Measurements from ENCODE around the gene GSK3B. TPM values are rescaled to one million over a fixed set of nuclear protein-coding genes. Genes with fewer than 3 reads are reported as not detected.
"Not testable (repeated sequence)": the region's sequence is repeated elsewhere in the genome, so short reads cannot be mapped to it uniquely, and the experiment has no call there.

Gene GSK3B
- total RNA-seq, 2 experiments from 2014 or later, result 35.1 to 35.9 TPM

DNA sequence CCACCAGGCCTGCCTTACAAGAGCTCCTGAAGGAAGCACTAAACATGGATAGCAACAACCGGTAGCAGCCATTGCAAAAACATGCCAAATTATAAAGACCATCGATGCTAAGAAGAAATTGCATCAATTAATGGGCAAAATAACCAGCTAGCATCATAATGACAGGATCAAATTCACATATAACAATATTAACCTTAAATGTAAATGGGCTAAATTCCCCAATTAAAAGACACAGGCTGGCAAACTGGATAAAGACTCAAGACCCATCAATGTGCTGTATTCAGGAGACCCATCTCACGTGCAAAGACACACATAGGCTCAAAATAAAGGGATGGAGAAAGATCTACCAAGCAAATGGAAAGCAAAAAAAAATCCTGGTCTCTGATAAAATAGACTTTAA is 88.5 kb downstream of the GSK3B start:
- Mint-ChIP-seq H3K36me3 (peaks cover 37% of the 10 kb centered on the region), H3K9me3 (ENCODE audit: low read depth) (peaks cover 20% of the 10 kb centered on the region)
- DNase-seq, H3K4me3 Mint-ChIP-seq, H3K4me1 Mint-ChIP-seq, ATAC-seq, H3K27ac Mint-ChIP-seq, CTCF ChIA-PET, H3K27me3 Mint-ChIP-seq: not testable (repeated sequence)

DNA sequence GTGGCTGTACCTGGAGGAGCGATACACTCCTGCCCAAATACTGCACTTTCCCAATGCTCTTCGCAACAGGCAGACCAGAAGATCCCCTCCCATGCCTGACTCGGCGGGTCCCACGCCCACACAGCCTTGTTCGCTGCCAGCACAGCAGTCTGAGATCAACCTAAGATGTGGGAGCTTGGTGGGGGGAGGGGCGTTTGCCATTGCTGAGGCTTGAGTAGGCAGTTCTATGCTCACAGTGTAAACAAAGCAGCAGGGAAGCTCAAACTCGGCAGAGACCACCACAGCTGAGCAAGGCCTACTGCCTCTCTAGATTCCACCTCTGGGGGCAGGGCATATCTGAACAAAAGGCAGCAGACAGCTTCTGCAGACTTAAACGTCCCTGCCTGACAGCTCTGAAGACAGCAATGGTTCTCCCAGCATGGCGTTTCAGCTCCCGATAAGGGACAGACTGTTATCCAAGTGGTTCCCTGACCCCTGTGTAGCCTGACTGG is 90.2 kb downstream of the GSK3B start:
- H3K4me3 Mint-ChIP-seq, H3K4me1 Mint-ChIP-seq, H3K27me3 Mint-ChIP-seq, DNase-seq, CTCF ChIA-PET, ATAC-seq, H3K27ac Mint-ChIP-seq: not testable (repeated sequence)
- Mint-ChIP-seq H3K9me3 (ENCODE audit: low read depth) (peaks cover 22% of the 10 kb centered on the region), H3K36me3 (peaks cover 49% of the 10 kb centered on the region)

DNA sequence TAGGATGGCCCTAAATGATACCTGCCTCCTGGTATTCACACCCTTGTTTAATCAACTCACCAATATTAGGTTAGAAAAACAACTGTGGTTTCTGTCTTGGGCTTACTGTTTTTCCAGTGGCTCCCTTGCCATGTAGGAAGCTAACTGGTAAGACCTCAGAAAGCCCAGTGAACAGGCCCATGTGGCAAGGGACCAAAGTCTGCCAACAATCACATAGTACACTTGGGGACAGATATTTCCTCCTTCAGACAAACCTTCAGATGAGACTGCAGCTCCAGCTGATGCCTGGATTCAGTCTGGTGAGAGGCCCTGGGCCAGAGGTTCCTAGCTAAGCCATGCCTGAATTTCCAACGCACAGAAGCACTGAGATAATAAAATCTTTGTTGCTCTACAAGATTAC is 96.1 kb downstream of the GSK3B start:
- Mint-ChIP-seq H3K36me3 (peaks cover 43% of the 10 kb centered on the region), H3K4me3 (no peak overlapping the region), H3K9me3 (ENCODE audit: low read depth) (peaks cover 6% of the 10 kb centered on the region), H3K27me3 (no peaks in the 10 kb centered on the region), H3K4me1 (no peaks in the 10 kb centered on the region), H3K27ac (no peak overlapping the region)
- ATAC-seq (no peak), DNase-seq (no peak)
- CTCF ChIA-PET, result no interaction called here

- H3K4me3 Mint-ChIP-seq, result no peak overlapping the region
- peaks cover 26% of the 10 kb centered on the region for H3K36me3 Mint-ChIP-seq
- no peak for ATAC-seq
- H3K9me3 Mint-ChIP-seq (ENCODE audit: low read depth), result peaks cover 2% of the 10 kb centered on the region
- CTCF ChIA-PET, result no interaction called here
- no peak overlapping the region for H3K27ac Mint-ChIP-seq
- DNase-seq, result no peak
- H3K4me1 Mint-ChIP-seq, result no peaks in the 10 kb centered on the region
- H3K27me3 Mint-ChIP-seq, result no peaks in the 10 kb centered on the region
These were observed 103.4 kb downstream of the GSK3B start for GRCh38 chr3:119990888-119991287.

DNA sequence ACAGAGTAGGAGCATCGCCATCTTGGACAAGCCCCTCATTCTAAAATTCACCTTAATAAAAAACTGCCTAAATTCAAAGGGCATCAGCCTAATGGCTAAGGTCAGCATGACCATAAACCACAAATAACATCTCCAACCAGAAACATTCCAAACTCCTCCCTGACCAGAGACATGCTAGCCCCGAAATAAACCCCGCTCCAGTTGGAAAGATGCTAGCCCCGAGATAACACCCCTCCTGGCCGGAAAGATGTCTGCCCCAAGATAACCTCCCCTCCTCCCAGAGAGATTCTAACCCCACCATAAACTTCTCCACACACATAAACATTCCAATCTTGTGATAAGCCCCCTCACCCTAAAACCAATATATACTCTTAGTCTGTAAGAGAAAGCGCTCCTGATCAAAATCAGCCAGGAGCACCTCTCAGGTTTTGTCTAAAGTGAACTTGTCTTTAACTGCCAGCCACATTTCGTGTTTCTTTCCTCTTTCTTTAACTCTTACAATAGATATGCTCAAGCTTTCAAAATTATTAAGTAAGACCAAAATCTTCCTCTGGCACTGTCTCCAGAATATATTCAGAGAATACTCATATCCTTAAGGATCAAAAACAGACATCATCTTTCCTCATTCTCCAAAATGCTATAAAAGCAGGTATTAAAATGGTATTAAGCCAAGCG is 104.1 kb downstream of the GSK3B start:
- no peaks in the 10 kb centered on the region for H3K4me1 Mint-ChIP-seq
- DNase-seq (no peak), ATAC-seq (no peak)
- no peak overlapping the region for H3K4me3 Mint-ChIP-seq
- no peaks in the 10 kb centered on the region for H3K27me3 Mint-ChIP-seq
- CTCF ChIA-PET, result no interaction called here
- no peak overlapping the region for H3K27ac Mint-ChIP-seq
- peaks cover 33% of the 10 kb centered on the region for H3K36me3 Mint-ChIP-seq
- peaks cover 5% of the 10 kb centered on the region for H3K9me3 Mint-ChIP-seq (ENCODE audit: low read depth)

DNA sequence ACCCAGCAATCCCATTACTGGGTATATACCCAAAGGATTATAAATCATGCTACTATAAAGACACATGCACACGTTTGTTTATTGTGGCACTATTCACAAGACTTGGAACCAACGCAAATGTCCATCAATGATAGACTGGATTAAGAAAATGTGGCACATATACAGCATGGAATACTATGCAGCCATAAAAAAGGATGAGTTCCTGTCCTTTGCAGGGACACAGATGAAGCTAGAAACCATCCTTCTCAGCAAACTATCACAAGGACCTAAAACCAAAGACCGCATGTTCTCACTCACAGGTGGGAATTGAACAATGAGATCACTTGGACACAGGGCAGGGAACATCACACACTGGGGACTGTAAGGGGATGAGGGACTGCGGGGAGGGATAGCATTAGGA is 107.4 kb downstream of the GSK3B start:
- Mint-ChIP-seq H3K9me3 (ENCODE audit: low read depth) (peaks cover 16% of the 10 kb centered on the region), H3K36me3 (peaks cover 51% of the 10 kb centered on the region)
- H3K27me3 Mint-ChIP-seq, H3K27ac Mint-ChIP-seq, DNase-seq, ATAC-seq, H3K4me3 Mint-ChIP-seq, H3K4me1 Mint-ChIP-seq, CTCF ChIA-PET: not testable (repeated sequence)

DNA sequence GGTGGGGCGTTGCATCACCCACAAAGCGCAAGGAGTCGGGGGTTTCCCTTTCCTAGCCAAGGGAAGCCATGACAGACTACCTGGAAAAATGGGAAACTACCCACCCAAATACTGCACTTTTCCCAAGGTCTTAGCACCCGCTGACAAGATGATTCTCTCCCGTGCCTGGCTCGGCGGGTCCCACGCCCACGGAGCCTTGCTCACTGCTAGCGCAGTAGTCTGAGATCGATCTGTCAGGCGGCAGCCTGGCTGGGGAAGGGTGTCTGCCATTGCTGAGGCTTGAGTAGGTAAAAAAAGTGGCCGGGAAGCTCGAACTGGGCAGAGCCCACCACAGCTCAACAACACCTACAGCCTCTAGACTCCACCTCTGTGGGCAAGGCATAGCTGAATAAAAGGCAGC is 112.9 kb downstream of the GSK3B start:
- Mint-ChIP-seq H3K9me3 (ENCODE audit: low read depth) (peaks cover 13% of the 10 kb centered on the region), H3K27me3 (no peaks in the 10 kb centered on the region), H3K4me3 (no peak overlapping the region), H3K27ac (no peak overlapping the region), H3K4me1 (peaks cover under 1% of the 10 kb centered on the region), H3K36me3 (peaks cover 50% of the 10 kb centered on the region)
- ATAC-seq, result no peak
- no peak for DNase-seq
- CTCF ChIA-PET, result no interaction called here

DNA sequence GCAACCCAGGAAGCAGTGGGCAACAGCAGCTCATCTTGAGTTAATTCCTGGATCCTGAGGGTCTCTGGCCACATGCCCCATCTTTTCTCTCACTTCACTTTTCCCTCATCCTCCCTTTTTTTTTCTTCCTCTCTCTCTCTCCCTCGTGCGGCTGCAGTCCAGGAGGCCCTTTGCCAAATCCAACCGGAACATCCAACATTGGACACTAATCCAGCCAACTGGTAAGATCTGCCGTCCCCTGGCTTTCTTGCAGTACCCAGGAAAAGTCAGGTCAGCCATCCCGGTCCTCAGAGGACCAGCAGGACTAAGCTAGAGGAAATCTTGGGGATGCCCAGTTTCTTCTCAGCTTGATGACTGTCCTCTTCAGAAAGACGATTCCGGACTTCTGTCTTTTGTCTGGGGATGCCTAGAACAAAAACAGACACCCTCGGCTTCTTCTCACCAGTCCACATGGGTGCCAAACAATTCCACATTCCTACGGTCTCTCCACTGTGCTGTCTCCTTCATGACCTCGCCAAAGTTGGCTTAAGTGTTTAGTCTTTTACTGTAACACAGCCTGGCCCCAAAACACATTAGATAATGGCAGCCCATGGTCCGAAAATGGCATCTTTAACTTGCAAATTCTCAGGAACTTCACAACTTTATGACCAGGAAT is 115.6 kb downstream of the GSK3B start:
- DNase-seq (no peak), ATAC-seq (no peak)
- Mint-ChIP-seq H3K36me3 (peaks cover 28% of the 10 kb centered on the region), H3K27ac (no peak overlapping the region), H3K4me1 (peaks cover 4% of the 10 kb centered on the region), H3K27me3 (no peaks in the 10 kb centered on the region), H3K9me3 (ENCODE audit: low read depth) (peaks cover 2% of the 10 kb centered on the region), H3K4me3 (no peak overlapping the region)
- CTCF ChIA-PET, result no interaction called here

DNA sequence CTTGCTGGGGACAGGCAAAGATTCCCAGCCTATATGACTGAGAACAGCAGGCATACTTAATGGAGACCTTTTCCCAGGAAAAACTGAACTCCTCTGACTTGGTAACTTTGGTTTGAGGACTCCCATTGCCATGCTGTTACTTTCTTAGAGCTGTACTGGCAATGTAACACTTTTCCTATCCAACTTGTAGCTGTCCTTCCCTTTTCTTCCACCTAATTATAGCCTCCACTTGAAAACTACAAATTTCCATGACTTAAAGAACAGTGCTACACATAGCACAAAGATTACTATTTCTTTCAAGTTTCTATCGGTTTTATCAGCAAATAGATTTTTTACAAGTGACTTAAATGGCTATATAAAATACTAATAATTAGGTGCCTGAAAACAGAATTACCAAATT is 116.9 kb downstream of the GSK3B start:
- peaks cover 24% of the 10 kb centered on the region for H3K36me3 Mint-ChIP-seq
- CTCF ChIA-PET, result no interaction called here
- H3K4me1 Mint-ChIP-seq, result peaks cover 4% of the 10 kb centered on the region
- no peak overlapping the region for H3K27ac Mint-ChIP-seq
- no peak overlapping the region for H3K4me3 Mint-ChIP-seq
- DNase-seq (no peak), ATAC-seq (no peak)
- H3K27me3 Mint-ChIP-seq, result no peaks in the 10 kb centered on the region
- peaks cover 3% of the 10 kb centered on the region for H3K9me3 Mint-ChIP-seq (ENCODE audit: low read depth)

GRCh38 chr3:119976214-119976613 is 118.0 kb downstream of the GSK3B start:
- H3K27ac Mint-ChIP-seq, result no peak overlapping the region
- peaks cover 4% of the 10 kb centered on the region for H3K4me1 Mint-ChIP-seq
- H3K4me3 Mint-ChIP-seq, result no peak overlapping the region
- peaks cover 3% of the 10 kb centered on the region for H3K9me3 Mint-ChIP-seq (ENCODE audit: low read depth)
- no peak for ATAC-seq
- H3K27me3 Mint-ChIP-seq, result no peaks in the 10 kb centered on the region
- DNase-seq, result no peak
- H3K36me3 Mint-ChIP-seq, result peaks cover 24% of the 10 kb centered on the region
- CTCF ChIA-PET, result no interaction called here

GRCh38 chr3:119974656-119975055 is 119.6 kb downstream of the GSK3B start:
- no peak overlapping the region for H3K4me3 Mint-ChIP-seq
- CTCF ChIA-PET, result no interaction called here
- H3K36me3 Mint-ChIP-seq, result peaks cover 21% of the 10 kb centered on the region
- no peaks in the 10 kb centered on the region for H3K27me3 Mint-ChIP-seq
- no peak for DNase-seq
- H3K27ac Mint-ChIP-seq, result no peak overlapping the region
- H3K9me3 Mint-ChIP-seq (ENCODE audit: low read depth), result peaks cover 3% of the 10 kb centered on the region
- peaks cover 4% of the 10 kb centered on the region for H3K4me1 Mint-ChIP-seq
- no peak for ATAC-seq

DNA sequence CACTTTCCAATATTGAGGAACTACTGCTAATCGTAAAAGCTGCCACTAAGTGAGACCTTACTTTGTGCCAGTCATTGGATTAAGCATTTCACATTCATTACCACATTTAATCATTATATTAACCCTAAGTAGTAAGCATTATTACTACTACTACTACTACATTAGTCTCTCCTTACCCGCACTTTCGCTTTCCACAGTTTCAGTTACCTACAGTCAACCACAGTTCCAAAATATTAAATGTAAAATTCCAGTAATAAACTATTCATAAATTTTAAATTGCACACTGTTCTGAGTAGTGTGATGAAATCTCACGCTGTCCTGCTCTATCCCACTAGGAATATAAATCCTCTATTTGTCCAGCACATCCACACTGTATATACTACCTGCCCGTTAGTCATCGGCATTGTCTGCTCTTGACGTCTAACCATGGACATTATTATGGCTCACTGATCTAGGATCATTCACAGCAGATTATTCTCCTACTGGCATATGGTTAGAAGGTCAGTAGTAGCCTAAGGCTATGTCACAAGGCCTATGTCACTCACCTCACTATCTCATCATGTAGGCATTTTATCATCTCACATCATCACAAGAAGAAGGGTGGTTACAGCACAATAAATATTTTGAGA is 121.1 kb downstream of the GSK3B start:
- no peak overlapping the region for H3K27ac Mint-ChIP-seq
- H3K4me1 Mint-ChIP-seq, result peaks cover 4% of the 10 kb centered on the region
- peaks cover 3% of the 10 kb centered on the region for H3K9me3 Mint-ChIP-seq (ENCODE audit: low read depth)
- H3K36me3 Mint-ChIP-seq, result peaks cover 17% of the 10 kb centered on the region
- DNase-seq (no peak), ATAC-seq (no peak)
- no peak overlapping the region for H3K4me3 Mint-ChIP-seq
- H3K27me3 Mint-ChIP-seq, result no peaks in the 10 kb centered on the region
- CTCF ChIA-PET, result no interaction called here

DNA sequence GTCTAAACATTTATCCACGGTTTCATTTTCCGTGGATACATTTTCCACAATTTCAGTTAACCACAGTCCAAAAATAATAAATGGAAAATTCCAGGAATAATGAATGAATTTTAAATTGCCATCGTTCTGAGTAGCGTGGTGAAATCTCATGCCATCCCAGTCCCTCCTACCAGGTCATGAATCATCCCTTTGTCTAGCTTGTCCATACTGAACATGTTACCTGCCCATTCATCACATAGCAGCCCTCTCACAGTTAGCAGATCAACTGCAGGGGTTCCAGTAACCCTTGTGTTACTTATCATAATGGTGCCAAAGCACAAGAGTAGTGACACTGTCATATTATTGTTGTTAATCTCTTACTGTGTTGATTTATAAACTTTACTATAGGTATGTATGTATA is 124.5 kb downstream of the GSK3B start:
- DNase-seq, result no peak
- Mint-ChIP-seq H3K4me3 (no peak overlapping the region), H3K27me3 (no peaks in the 10 kb centered on the region), H3K27ac (no peak overlapping the region), H3K9me3 (ENCODE audit: low read depth) (peaks cover 3% of the 10 kb centered on the region), H3K36me3 (peaks cover 8% of the 10 kb centered on the region), H3K4me1 (no peaks in the 10 kb centered on the region)
- CTCF ChIA-PET, result no interaction called here
- no peak for ATAC-seq

DNA sequence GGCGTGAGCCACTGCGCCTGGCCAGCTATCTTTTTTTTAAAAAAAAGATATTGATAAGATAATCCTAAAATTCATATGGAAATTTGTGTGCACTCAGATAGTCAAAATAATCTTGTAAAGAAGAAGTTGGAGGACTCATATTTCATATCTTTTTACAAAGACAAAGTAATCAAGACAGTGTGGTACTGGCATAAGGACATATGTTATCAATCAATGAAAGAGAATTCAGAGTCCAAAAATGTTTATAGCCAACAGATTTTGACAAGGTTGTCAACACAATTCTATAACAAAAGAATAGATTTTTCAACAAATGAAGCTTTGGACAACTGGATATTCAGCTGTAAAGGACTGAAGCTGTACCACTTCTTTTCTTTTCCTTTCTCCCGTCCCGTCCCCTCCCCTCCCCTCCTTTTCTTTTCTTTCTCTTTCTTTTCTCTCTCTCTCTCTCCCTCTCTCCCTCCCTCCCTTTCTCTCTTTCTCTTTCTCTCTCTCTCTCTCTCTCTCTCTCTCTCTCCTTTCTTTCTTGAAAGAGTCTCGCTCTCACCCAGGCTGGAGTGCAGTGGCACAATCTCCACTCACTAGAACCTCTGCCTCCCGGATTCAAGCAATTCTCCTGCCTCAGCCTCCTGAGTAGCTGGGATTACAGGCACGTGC is 126.8 kb downstream of the GSK3B start:
- ATAC-seq (no peak), DNase-seq (no peak)
- Mint-ChIP-seq H3K4me1 (no peaks in the 10 kb centered on the region), H3K27me3 (no peaks in the 10 kb centered on the region), H3K4me3 (no peak overlapping the region), H3K27ac (no peak overlapping the region), H3K36me3 (peaks cover 5% of the 10 kb centered on the region), H3K9me3 (ENCODE audit: low read depth) (no peaks in the 10 kb centered on the region)
- CTCF ChIA-PET, result no interaction called here

All from activated CD8-positive, alpha-beta memory T cell treated with anti-CD3 and anti-CD28 coated beads, Interleukin-2, amount 10 ng/mL, durations not matched to agents 7 days and 5 days (primary cell).